Kidney tubule cell (primary cell): Measurements from ENCODE around the gene PDLIM7.

Experiments used
- DNase-seq: peaks from one replicate; pipeline ENCODE4 v3.0.0-alpha.2; 2018; ENCODE audit warnings: low spot score

The PDLIM7 gene

GRCh38 chr5:177474846-177475562, 22.4 kb downstream of the PDLIM7 start:
- no peak for DNase-seq

GRCh38 chr5:177474002-177474476, 23.4 kb downstream of the PDLIM7 start:
- DNase-seq, result no peak

- peak; percentile 69 for DNase-seq
Measured at GRCh38 chr5:177473443-177474001, 23.9 kb downstream of the PDLIM7 start, which contains the start of gene DBN1. TSS of gene DBN1 (minus strand) at chr5:177473634. CDS start at chr5:177473521, 113 bp downstream.

GRCh38 chr5:177472460-177473442, 24.7 kb downstream of the PDLIM7 start:
- peak; percentile 53 for DNase-seq

GRCh38 chr5:177471610-177472356, 25.6 kb downstream of the PDLIM7 start:
- no peak for DNase-seq

- DNase-seq, result peak; percentile 70
Measured at GRCh38 chr5:177470759-177471536, 26.5 kb downstream of the PDLIM7 start.

- no peak for DNase-seq
Measured at GRCh38 chr5:177469750-177470525, 27.5 kb downstream of the PDLIM7 start.

GRCh38 chr5:177468685-177469628, 28.4 kb downstream of the PDLIM7 start:
- peak; percentile 57 for DNase-seq

- no peak for DNase-seq
Measured at GRCh38 chr5:177468329-177468684, 29.1 kb downstream of the PDLIM7 start.

GRCh38 chr5:177467436-177467835, 30.0 kb downstream of the PDLIM7 start:
- DNase-seq, result no peak

- no peak for DNase-seq
Measured at GRCh38 chr5:177466861-177467260, 30.5 kb downstream of the PDLIM7 start.

- DNase-seq, result no peak
Measured at GRCh38 chr5:177465044-177465443, 32.4 kb downstream of the PDLIM7 start.

GRCh38 chr5:177462021-177462670, 35.3 kb downstream of the PDLIM7 start:
- DNase-seq, result no peak

GRCh38 chr5:177459819-177460628, 37.4 kb downstream of the PDLIM7 start:
- DNase-seq, result no peak

GRCh38 chr5:177459357-177459756, 38.0 kb downstream of the PDLIM7 start:
- DNase-seq, result no peak

GRCh38 chr5:177458912-177459350, 38.5 kb downstream of the PDLIM7 start:
- DNase-seq, result peak; percentile 46

GRCh38 chr5:177457852-177458681, 39.3 kb downstream of the PDLIM7 start:
- no peak for DNase-seq
